HUDEP-2 (cell line): ENCODE results near the gene PROP1.
"Not testable (repeated sequence)": the region's sequence is repeated elsewhere in the genome, so short reads cannot be mapped to it uniquely, and the experiment has no call there.

ENCODE experiments used
- DNase-seq, 76 experiments: peaks; one replicate each; lab custom pipeline; 2025; ENCODE audit not compliant: unreplicated experiment in 76 of 76; lab: John Stamatoyannopoulos, UW

PROP1 gene

DNA sequence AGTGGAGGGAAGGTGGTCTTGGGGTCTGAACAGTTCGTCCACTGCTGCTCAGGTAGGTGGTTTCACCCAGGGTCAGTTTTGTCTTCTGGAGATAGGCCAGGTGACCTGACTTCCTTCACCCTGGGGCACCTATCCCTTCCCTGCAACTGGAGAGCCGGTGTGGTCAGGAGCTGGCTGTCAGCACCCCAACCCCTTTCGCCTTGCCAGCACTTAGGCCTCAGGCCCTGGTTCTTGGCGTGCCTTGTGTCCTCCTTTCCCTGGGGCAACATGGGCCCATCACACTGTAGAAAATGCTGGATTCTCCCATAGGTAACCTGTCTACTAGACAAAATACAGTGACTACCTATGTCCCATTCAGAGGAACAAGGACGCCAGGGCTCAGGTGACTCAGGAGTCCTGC, 13.1 kb downstream of the PROP1 start:
- DNase-seq, result no peak

DNA sequence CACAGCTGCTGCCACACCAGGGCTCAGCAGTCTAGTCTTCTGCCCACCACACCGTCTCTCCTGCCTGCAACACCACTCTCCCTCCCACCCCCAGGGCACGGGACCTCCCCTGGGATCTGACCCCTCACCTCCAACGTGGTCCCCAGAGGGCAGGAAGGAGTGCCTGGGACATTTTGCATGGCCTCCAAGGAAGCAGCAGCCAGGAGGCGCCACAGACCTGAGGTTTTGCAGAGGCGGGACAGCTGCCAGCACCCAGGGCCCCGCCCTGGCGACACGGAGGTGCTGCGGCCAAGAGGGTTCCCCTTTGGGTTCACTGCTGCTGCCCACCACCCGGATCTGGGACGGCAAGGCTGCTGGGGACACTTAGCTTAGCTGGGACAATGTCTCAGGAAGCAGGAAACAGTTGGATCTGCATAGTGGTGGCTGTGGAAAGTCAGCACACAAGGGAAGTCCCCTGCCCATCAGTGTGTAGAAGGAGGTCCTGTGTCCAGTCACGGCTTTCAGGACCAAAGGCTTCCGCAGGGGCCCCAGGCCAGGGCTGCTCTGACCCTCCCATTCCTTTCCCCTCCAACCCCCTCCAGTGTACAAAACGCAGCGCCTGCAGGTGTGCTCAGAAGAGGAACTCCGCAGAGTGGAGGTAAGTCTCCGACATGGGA, 13.8 kb downstream of the PROP1 start:
- DNase-seq, result peak in 48 of 76 experiments; percentile 3 to 61 (median 29)

DNA sequence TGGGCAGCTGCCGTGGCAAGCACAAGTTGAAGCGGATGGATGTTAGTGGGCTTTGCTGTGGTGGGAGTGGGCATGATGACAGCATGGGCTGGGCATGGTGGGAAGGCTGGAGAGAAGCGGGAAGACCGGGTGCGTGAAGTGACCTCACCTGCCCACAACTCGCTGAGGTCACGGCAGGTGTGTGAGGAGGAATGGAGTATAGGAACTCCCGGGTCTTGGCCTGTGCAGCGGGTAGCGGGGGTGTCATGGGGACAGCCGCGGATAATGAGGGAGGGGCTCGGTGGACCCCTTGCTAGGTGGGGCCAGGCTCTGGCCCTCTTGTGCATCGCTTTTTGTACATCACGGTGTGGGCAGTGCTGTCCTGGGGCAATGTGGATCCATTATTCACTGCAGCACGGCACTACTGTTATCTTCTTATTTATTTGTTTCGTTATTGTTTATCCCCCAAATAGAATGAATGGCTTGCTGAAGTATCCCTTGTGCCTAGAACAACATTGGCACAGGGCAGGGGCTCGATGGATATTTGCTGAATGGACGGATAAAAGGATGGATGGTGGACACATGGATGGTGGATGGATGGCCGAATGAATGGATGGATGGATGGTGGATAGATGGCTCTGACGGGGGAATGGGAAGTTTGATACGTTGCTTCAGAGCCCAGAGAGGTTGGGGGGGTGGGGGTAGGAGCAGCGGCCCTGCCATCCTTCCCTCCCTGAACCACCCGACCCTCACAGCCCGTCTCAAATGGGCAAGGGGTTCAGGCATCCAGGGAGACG, 14.6 kb downstream of the PROP1 start:
- DNase-seq, result no peak

DNA sequence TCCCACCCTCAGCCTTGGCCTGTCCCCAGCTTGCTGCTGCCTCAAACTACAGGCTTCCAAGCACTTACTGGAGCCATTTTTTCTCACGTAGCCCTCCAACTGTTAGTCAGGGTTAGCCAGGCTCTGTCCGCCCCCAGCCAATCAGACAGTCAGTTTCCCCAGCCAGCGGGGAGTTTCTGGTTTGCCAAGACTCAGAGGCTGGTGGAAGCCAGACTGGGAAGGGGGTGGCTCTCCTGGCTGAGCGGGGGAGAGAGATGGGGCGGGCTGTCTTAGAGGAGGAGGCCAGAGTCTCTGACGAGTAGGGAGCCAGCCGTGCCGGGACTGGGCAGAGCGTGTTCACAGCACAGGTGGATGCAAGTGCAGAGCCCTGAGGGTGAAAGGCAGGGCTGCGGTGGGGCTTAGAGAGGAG, 15.3 kb downstream of the PROP1 start:
- DNase-seq, result no peak

DNA sequence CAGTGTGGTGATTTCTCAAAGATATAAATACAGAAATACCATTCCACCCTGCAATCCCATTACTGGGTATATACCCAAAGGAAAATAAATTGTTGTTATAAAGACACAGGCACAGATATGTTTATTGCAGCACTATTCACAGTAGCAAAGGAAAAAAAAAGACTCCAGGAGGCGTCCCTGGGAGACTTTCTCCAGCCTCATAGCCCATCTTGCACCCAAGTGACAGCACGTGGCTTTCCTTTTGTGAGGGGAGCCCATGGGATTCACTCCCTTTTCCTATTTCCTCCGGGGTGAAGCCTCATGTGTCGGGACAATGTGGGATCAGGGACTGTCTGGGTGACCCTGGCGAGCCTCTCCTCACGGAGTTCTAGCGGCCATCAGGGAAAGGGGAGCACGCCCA, 18.4 kb downstream of the PROP1 start:
- not testable (repeated sequence) for DNase-seq

DNA sequence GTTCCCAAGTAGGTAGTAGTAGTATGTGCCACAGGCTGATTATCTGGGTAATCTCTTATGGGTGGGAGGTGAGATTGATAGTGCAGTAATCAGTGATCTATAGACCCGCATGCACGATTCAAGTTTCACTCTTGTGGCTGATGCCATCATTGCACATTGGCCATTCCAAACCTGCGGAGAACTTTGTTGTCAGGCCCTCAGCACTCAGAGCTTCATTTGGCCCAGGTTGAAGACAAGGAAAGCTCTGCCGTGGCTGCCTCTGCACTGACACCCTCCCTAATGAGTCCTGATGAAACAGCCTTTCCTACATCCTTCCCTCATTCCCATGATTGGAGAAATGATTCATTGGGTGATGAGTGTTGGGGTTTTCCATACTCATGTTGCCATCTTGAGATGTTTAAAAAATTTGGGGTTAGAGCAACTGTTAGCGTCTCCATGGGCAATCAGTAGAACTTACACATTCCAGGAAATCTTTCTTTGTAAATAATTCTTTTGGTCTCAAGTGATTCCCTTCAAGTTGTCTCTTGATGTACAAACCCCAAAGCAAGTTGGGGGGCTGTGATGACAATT, 22.9 kb downstream of the PROP1 start:
- DNase-seq, result no peak

DNA sequence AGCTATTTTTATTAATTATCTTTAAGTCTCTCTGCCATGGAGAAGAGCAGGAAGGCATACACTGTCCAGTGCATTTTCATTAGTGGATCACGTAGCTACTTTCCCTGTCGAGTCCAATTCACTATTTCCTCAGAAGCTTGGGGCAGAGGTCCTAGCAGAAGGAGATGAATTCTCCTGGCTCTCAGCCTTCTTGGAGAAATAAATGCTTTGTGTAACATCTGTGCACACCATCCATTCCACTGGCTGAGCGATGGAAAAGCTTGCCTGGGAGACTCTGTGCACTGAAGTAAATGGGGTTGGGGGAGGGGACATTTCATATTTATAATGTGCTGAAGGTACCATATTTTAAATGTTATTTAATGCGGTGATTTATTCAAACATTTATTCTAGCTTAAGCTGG, 23.4 kb downstream of the PROP1 start:
- DNase-seq, result no peak

DNA sequence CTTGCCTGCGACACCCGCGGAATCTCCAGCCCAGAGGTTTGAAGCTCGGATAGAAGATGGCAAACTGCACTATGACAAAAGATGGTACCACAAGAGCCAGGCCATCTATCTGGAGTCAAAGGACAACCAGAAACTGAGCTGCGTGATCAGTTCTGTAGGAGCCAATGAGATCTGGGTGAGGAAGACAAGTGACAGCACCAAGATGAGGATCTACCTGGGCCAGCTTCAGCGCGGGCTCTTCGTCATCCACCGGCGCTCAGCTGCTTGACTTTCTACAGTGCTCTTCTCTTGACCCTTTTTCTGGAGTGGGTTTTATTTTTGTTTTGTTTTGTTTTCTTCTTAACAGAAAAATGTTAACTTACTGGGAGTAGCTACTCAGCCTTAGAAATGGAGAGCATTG, 24.0 kb downstream of the PROP1 start:
- DNase-seq, result not testable (repeated sequence)

DNA sequence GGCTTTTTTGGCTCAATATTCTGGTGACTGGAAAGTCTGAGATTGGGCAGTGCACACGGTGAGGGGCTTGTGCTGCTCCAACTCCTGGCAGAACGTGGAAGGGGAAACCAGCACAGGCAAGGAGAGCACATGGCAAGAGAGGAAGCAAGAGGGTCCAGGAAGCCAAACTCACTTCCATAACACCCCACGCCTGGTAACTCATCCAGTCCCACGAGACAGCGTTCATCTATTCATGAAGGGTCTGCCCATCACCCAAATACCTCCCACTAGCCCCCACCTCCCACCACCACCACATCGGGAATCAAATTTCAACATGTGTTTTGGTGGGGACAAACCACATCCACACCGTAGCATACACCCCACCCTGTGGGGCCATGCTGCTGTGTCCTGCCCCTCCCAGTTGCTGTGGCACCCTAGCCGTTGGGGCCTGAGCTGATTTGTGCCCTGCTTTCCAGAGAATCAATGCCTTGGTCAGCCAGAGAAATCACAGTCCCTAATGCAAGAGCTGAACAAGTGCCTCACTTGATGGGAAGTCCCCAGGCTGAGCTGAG, 27.3 kb downstream of the PROP1 start:
- DNase-seq, result no peak

DNA sequence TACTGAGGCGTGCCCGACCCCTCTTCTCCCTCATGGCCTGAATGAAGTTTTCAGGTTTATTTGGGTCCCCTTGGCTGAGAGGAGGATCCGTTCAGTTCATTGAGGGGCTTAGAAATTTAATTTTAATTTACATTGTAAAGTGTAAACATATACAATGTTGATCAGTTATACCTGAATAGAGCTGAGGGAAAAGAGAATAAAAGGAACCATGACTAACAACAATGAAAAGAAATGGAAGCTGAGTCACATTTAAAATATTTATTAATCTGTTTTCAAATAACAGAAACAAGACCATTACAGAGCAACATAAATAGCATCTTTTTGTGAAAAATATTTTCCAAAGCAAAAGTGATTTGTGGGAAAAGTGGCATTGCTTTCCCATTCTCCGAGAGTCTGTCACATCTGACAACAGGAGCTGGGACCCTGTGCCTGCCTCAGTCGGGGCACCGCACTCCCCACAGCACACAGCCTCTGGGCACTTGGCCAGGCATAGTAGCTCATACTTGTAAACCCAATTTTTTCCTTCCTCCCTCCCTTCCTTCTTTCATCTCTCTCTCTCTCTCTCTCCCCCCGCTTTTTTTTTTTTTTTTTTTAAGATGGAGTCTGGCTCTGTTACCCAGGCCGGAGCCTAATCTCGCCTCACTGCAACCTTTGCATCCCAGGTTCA, 28.7 kb downstream of the PROP1 start:
- DNase-seq, result no peak

DNA sequence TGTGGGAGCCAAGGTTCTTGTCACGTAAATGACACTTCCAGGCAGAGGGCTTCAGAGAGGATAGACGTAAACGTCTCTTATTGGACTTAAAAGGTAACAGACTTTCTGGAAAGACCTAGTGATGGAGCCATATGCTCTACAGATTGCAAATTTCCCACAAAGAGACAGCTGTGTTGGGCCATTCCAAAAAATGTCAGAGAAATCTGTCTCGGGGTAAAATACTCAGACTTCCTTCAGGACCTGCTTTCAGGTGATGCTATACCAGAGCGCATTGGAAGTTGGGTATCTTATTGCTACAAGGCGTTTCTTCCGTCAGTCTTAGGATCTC, 29.2 kb downstream of the PROP1 start:
- no peak for DNase-seq

DNA sequence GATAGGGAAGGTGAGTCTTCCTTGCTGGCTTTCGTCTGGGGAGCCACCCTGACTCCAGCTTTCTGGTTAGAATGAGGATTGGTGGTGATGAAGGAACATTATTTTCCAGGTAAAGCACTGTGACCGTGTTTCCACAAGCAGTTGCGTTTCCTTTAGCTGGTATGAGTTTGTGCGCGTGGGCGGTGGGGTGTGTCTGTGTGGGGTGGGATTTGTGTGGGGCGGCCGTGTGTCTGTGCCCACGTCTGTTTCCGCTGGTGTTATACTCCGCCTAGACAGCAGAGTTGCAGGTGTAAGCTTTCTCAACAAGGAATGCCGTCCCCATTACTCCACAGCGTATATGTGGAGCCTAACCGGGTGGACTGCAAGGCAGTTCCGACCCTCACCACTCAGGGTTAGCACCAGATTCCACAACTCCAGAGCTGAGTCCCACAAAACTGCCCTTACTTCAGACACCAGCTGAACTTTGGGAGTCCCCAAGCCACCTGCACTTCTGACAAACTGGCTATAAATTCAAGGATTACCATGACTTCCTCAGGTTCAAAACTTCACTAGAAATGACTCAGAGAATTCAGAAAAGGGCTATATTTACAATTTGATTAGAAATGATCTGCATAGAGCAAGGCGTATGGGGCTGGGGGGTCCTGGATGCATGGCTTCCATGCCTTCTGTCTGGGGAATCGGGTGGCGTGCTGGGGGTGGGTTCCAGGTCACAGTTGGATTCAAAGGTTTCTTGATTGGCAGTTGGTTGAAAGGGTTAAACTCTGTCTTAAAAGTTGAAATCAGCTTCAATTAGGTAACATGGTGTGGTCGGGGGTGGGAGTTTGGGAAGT, 29.8 kb downstream of the PROP1 start:
- DNase-seq, result no peak

DNA sequence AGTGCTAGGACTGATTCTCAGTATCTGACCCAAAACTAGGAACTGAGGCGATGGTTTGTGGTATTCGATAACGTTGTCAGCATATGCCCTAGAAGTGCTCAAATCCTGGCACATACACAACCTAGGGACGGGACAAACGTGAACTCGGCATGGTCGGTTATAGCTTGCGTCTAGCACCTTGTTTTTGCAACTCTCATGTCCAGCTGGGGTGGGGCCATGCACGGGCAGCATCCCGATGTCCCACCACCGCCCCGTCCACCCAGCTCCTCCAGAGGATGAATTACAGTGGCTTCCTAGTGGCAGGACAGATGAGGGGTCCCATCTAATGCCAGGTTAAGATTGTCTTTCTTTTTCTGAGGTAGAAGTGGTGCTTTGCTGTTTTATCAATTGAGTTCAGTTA, 31.6 kb downstream of the PROP1 start:
- no peak for DNase-seq

DNA sequence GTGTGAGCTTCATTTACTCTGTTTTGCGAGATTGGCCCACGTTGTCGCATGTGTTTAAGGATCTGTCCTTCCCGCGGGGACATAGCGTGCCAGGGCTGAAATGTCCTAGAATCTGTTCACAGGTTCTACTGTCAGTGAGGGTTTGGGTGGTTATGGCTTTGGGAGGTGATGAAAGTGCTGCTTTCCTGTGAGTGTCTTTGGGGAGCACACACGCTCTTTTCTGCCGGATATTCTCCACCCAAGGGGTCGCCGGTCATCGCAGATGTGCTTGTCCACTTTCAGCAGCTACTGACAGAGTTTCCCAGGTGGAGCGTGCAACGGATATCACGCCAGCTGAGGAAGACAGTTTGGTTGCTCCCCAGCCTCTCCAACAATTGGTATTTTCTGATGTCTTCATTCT, 32.1 kb downstream of the PROP1 start:
- DNase-seq, result no peak

DNA sequence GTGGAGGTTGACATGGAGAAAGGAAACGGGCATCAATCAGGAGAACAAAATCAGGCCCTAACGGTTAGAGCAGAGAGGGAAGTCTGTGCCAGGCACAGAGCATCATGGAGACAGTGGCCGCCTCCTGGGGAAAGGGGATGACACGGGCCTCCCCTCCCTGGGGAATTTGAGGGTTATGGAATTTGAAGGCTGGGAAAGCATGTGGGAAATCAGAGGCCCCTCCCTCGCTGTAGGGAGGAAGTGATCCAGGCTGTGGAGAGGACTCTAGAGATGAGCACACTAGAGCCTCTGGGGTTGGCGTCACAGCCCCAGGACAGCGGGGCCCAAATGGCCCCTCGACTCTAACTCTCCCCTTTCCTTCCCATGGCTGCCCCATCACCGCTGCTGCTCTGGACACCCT, 36.7 kb downstream of the PROP1 start:
- no peak for DNase-seq

DNA sequence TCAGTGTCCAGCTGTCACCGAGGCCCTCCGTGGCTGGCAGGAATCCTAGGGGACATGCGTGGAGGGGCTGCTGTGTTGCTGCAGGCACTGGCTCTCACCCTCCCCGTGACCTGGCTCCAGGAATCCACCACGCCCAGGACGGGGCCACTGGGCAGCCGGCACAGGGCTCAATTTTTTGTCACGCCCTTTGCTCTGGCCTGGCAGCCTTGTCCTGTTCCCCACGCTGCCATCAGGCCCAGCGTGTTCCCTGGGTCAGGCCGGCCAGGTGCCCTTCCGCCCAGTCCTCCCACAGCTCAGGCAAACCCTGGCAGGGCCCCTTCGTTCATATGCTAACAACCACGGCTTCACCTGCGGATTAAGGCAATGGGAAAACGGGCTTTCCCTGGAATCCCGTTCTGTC, 37.3 kb downstream of the PROP1 start:
- no peak for DNase-seq

DNA sequence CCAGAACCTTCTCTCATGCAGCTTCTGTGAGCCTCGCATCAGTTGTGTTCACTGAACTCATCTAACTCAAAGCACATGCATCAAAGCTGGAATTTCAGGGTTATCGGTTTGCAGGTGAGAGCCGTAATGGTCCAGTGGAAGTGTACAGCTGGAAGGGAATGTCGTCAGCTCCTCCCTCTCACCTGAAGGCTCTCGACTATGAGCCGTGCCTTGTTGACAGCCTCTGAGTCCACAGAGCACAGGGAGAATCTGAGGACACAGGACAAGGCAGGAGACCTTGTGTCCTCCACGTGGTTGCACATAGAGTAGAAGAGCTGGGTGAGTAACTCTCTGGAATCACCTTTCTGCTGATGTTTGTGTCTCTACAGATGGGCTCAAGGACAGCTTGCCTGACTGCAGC, 38.8 kb downstream of the PROP1 start:
- DNase-seq, result no peak

DNA sequence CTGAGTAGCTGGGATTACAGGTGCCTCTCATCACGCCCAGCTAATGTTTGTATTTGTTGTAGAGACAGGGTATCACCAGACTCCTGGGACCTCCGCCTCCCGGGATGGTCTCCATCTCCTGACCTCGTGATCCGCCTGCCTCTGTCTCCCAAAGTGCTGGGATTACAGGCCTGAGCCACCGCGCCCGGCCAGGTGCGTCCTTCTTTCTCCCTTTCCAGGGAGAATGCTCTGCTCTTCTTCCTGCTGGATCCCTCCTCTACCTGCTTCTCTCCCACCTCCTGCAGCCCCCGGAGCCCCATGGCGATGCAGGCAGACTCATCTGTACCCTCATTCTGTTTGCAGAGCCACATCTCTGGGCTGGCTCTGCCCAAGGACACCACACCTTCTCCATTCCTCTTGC, 42.9 kb downstream of the PROP1 start:
- not testable (repeated sequence) for DNase-seq

DNA sequence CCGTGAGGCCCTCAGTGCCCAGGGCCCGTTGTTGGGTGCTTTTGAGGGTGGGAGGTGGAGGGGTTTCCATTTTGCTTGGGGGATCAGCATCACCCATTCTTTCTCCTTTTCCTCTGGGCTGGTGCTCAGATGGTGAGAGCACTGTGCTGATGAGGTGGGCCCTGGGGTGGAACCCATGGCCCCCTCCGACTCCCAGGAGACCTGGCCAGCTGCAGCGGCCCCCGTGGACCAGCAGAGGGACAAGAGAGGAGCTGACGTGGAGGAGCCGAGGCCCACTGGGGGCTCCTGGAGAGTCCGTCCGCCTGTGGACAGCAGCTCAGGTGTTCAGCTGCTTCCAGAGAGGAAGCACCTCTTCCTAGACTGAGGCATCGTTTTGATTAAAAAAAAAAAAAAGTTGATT, 46.4 kb downstream of the PROP1 start:
- not testable (repeated sequence) for DNase-seq

DNA sequence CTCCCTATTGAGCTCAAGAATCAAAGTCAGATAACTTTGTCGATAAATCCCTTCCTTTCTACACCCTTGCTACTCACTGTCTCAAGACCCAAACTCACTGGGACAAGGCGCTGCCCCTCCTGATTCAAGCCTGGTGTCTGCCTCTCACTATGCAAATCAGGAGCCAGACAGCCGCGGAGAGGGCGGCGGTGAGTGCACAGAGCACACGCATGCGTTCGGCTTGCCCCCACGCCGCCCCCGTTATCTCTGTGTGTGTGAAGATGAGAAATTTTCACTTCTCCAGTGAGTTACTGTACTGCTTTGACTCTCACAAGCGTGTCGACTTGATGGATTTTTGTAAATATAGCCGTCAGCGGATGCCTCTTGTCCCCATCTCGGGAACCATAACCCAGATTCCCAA, 47.0 kb downstream of the PROP1 start:
- DNase-seq, result not testable (repeated sequence)

DNA sequence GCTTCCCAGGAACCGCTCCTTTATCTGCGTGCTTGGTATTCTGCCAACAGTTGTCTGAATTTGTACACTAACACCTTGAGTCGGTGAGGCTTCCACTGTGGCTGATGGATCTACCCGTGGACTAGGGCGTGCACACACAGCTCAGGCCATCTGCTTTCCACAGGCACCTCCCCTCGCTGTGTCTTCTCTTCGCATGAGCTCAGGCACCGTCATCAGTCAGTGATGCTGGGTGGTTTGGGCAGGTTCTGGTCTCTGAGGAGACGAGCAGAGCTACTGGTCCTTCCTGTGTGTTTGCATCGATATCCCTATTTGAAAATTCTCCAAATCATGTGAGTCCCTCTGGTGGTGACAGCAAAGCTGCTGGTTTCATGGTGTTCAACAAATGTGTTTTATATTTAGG, 48.1 kb downstream of the PROP1 start:
- DNase-seq, result peak in 3 of 76 experiments; percentile 0 to 8 (median 1)
